Adrenal gland (tissue), 5 donors: ENCODE results near the gene MAD1L1.

Experiments used
- CTCF ChIP-seq, 6 experiments: fragments of 450-650 bp in 4 of 6; fragments of 200-600 bp in 2 of 6; sonication (generic) in 1 of 6; IDR thresholded peaks; 1 replicate in 5 of 6; 2 replicates in 1 of 6; pipeline versions ENCODE4 v1.5.1 to v1.8.0; 2016 to 2021; ENCODE audit warnings: antibody characterized with exemption in 6 of 6, mild to moderate bottlenecking in 2 of 6, moderate library complexity in 1 of 6
- POLR2A ChIP-seq, 2 donors: fragments of 450-650 bp; IDR thresholded peaks; one replicate each; pipeline ENCODE4 v1.6.1; 2017; ENCODE audit warnings: antibody characterized with exemption in 2 of 2, mild to moderate bottlenecking in 2 of 2, moderate library complexity in 1 of 2
- donor health status: DM: no; HTN: no; CAD: no.

GRCh38 chr7:2072798-2073197, 159.9 kb downstream of the MAD1L1 start:
- TF ChIP-seq CTCF (IDR thresholded peaks at IDR 0.05) = no peak
- no peak for TF ChIP-seq POLR2A (IDR thresholded peaks at IDR 0.05)
